A673 (cell line): ENCODE measurements around the gene CYFIP2. TPM values are rescaled to one million over a fixed set of nuclear protein-coding genes. Genes with fewer than 3 reads are reported as not detected.

Experiments used
- BruUV-seq: library from RNA; stranded (reverse); fragments of 400-500 nt; replicated peaks from 2 replicates; lab custom pipeline; 2021; lab: Mats Ljungman, UMichigan
- CTCF ChIA-PET: fragments of 300-600 bp; sonication (Branson Sonifier 250); formaldehyde crosslinking; loops from one replicate; lab custom pipeline; 2022; ENCODE audit warnings: antibody characterized with exemption; lab: Charles Lee
- POLR2A ChIA-PET: fragments of 300-600 bp; sonication (Branson Sonifier 250); formaldehyde crosslinking; loops from one replicate; lab custom pipeline; 2022; ENCODE audit warnings: antibody characterized with exemption; ENCODE audit not compliant: low non-redundant PET; lab: Charles Lee
- DNase-seq: peaks from one replicate; pipeline ENCODE4 v3.0.0-alpha.2; 2015; ENCODE audit warnings: low spot score
- H3K27ac ChIP-seq: fragments of 200-600 bp; sonication (generic); 2 replicates; pipeline ENCODE4 v1.5.1; 2016; ENCODE audit warnings: mixed run types, low read depth, mild to moderate bottlenecking, mixed read lengths, antibody characterized with exemption, low read length; ENCODE audit not compliant: poor library complexity, severe bottlenecking
- H3K27me3 ChIP-seq: fragments of 200-600 bp; sonication (generic); replicated peaks from 2 replicates; pipeline ENCODE4 v1.6.1; 2017; ENCODE audit warnings: mixed run types, low read depth, mild to moderate bottlenecking, mixed read lengths, antibody characterized with exemption, low read length; ENCODE audit not compliant: insufficient read depth, poor library complexity
- H3K36me3 ChIP-seq: fragments of 200-600 bp; sonication (generic); 2 replicates; pipeline ENCODE4 v1.6.1; 2016; ENCODE audit warnings: mixed run types, mild to moderate bottlenecking, mixed read lengths, antibody characterized with exemption, low read length; ENCODE audit not compliant: insufficient read depth, poor library complexity, severe bottlenecking
- H3K4me1 ChIP-seq: fragments of 200-600 bp; sonication (generic); 2 replicates; pipeline ENCODE4 v1.6.1; 2017; ENCODE audit warnings: mixed run types, mild to moderate bottlenecking, mixed read lengths, antibody characterized with exemption, low read length; ENCODE audit not compliant: insufficient read depth, poor library complexity, severe bottlenecking
- H3K4me3 ChIP-seq: fragments of 200-600 bp; sonication (generic); 2 replicates; pipeline ENCODE4 v1.5.1; 2016; ENCODE audit warnings: low read depth, mixed run types, mild to moderate bottlenecking, mixed read lengths, low read length; ENCODE audit not compliant: poor library complexity, severe bottlenecking
- H3K9me3 ChIP-seq: fragments of 200-600 bp; sonication (generic); 2 replicates; pipeline ENCODE4 v1.6.1; 2016; ENCODE audit warnings: mixed run types, low read depth, mild to moderate bottlenecking, mixed read lengths, antibody characterized with exemption, low read length; ENCODE audit not compliant: poor library complexity, severe bottlenecking
- CTCF ChIP-seq: fragments of 300-800, 200-600 bp; sonication (generic); conservative IDR thresholded peaks from 2 replicates; pipeline ENCODE4 v1.5.1; 2017; ENCODE audit warnings: low read depth, mild to moderate bottlenecking, antibody characterized with exemption, low read length, moderate library complexity, mixed read lengths
- EZH2 ChIP-seq: fragments of 200-600 bp; sonication (generic); IDR thresholded peaks from 2 replicates; pipeline ENCODE4 v1.6.1; 2017; ENCODE audit warnings: borderline replicate concordance, low read depth, mild to moderate bottlenecking, mixed read lengths, antibody characterized with exemption, low read length; ENCODE audit not compliant: poor library complexity, severe bottlenecking
- intact Hi-C: fragments of 100-400 bp; cut with micrococcal nuclease; formaldehyde crosslinking; loops from one replicate; pipeline ENCODE4 v1.10.0; 2022; ENCODE audit not compliant: unreplicated experiment
- total RNA-seq: library from RNA; stranded (reverse); gene quantifications from 2 replicates; pipeline ENCODE4 v1.2.3, GENCODE V29; 2021

CYFIP2 gene
- total RNA-seq, 1 experiment from 2014 or later = 17.2 TPM

GRCh38 chr5:157271740-157272271, 5.9 kb downstream of the CYFIP2 start:
- intact Hi-C loops = no loop called here
- Histone ChIP-seq H3K27me3 (no peaks in the 10 kb centered on the region), H3K4me3 (no peak overlapping the region), H3K4me1 (no peaks in the 10 kb centered on the region), H3K9me3 (no peaks in the 10 kb centered on the region), H3K27ac (no peak overlapping the region), H3K36me3 (no peaks in the 10 kb centered on the region)
- POLR2A ChIA-PET = no interaction called here
- no TSS peak for BruUV-seq
- TF ChIP-seq CTCF (no peak), EZH2 (no peak)
- CTCF ChIA-PET = no interaction called here
- DNase-seq = no peak

- H3K27ac ChIP-seq = no peak overlapping the region
- CTCF ChIA-PET = no interaction called here
- intact Hi-C loops = no loop called here
Measured at GRCh38 chr5:157273131-157273556, 7.2 kb downstream of the CYFIP2 start.

GRCh38 chr5:157275403-157275802, 9.5 kb downstream of the CYFIP2 start:
- Histone ChIP-seq H3K4me1 (no peaks in the 10 kb centered on the region), H3K36me3 (no peaks in the 10 kb centered on the region), H3K9me3 (no peaks in the 10 kb centered on the region), H3K27ac (no peak overlapping the region), H3K27me3 (no peaks in the 10 kb centered on the region), H3K4me3 (no peak overlapping the region)
- no peak for TF ChIP-seq CTCF
- TF ChIP-seq EZH2 = no peak
- ChIA-PET POLR2A (no interaction called here), CTCF (no interaction called here)
- intact Hi-C loops = no loop called here
- no TSS peak for BruUV-seq
- no peak for DNase-seq

More at GRCh38 chr5:157273131-157273556, 7.2 kb downstream of the CYFIP2 start:
- no peaks in the 10 kb centered on the region for H3K4me1 ChIP-seq
- H3K4me3 ChIP-seq = no peak overlapping the region
- no TSS peak for BruUV-seq
- POLR2A ChIA-PET = interaction anchor here (0.6 kb wide), 1 partner anchor 665 kb away, joined by 5 read pairs; no protein-coding TSS in a partner anchor
- no peaks in the 10 kb centered on the region for H3K9me3 ChIP-seq
- no peaks in the 10 kb centered on the region for H3K36me3 ChIP-seq
- no peak for DNase-seq
- H3K27me3 ChIP-seq = no peaks in the 10 kb centered on the region
- no peak for TF ChIP-seq CTCF
- no peak for TF ChIP-seq EZH2
